ENCODE data around the gene UBASH3B.

The UBASH3B gene

GRCh38 chr11:122784325-122784955, 128.9 kb downstream of the UBASH3B start:
- TF ChIP-seq, protein P1, sequence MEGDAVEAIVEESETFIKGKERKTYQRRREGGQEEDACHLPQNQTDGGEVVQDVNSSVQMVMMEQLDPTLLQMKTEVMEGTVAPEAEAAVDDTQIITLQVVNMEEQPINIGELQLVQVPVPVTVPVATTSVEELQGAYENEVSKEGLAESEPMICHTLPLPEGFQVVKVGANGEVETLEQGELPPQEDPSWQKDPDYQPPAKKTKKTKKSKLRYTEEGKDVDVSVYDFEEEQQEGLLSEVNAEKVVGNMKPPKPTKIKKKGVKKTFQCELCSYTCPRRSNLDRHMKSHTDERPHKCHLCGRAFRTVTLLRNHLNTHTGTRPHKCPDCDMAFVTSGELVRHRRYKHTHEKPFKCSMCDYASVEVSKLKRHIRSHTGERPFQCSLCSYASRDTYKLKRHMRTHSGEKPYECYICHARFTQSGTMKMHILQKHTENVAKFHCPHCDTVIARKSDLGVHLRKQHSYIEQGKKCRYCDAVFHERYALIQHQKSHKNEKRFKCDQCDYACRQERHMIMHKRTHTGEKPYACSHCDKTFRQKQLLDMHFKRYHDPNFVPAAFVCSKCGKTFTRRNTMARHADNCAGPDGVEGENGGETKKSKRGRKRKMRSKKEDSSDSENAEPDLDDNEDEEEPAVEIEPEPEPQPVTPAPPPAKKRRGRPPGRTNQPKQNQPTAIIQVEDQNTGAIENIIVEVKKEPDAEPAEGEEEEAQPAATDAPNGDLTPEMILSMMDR (IDR thresholded peaks at IDR 0.05): no peak
- TF ChIP-seq ZFX (IDR thresholded peaks at IDR 0.05; ENCODE audit: borderline replicate concordance): no peak
- H3K27ac ChIP-seq: no peak overlapping the region

GRCh38 chr11:122785031-122785541, 129.6 kb downstream of the UBASH3B start:
- TF ChIP-seq, protein P1 (IDR thresholded peaks at IDR 0.05): no peak
- no peak for TF ChIP-seq ZFX (IDR thresholded peaks at IDR 0.05; ENCODE audit: borderline replicate concordance)
- no peak overlapping the region for H3K27ac ChIP-seq

DNA sequence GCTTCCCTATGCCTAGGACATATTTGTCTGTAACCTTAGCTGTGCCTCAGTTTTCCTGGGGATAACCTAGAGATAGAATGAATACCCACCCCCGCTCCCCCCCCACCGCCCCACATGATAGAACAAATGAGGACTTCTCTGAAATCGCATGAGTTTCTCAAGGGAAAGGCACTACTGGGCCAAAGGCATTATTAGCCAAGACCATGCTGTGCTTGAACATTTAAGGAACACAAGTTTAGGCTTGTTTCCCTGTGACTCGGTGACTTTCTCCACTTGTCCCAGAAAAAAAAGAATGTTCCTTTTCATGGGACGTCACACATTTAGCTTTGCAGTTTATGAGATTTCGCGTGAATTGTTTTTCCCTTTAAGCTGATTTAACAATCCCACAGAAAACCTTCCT, 131.4 kb downstream of the UBASH3B start:
- H3K27ac ChIP-seq: no peak overlapping the region

GRCh38 chr11:122788781-122789535, 133.4 kb downstream of the UBASH3B start:
- no peak for TF ChIP-seq ZFX (IDR thresholded peaks at IDR 0.05; ENCODE audit: borderline replicate concordance)
- TF ChIP-seq, protein P1 (IDR thresholded peaks at IDR 0.05): no peak
- no peak overlapping the region for H3K27ac ChIP-seq

More for the DNA sequence above, 131.4 kb downstream of the UBASH3B start:
- no peak for TF ChIP-seq ZFX (IDR thresholded peaks at IDR 0.05; ENCODE audit: borderline replicate concordance)
- TF ChIP-seq, protein P1 (IDR thresholded peaks at IDR 0.05): no peak

GRCh38 chr11:122789907-122790306, 134.4 kb downstream of the UBASH3B start:
- H3K27ac ChIP-seq: no peak overlapping the region
- no peak for TF ChIP-seq ZFX (IDR thresholded peaks at IDR 0.05; ENCODE audit: borderline replicate concordance)
- TF ChIP-seq, protein P1 (IDR thresholded peaks at IDR 0.05): no peak

DNA sequence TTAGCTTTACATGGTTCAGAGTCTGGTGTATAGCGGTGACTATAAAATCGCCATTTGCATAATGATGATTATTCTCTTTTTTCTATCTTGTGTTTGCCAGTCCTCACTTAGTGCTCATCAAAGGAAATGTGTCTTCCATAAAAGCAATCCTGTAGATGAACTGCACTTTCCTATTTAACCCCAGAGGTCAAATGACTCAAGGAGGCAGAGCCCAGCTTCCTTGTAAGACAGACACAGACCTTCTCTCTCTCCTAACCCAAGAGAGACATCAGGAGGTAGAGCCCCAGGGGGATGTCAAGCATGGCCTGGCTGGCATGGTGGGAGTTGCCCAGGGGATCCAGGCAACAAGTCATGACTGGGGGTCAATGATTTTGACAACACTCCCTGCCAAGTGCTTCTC, 135.9 kb downstream of the UBASH3B start:
- TF ChIP-seq, protein P1 (IDR thresholded peaks at IDR 0.05): no peak
- TF ChIP-seq ZFX (IDR thresholded peaks at IDR 0.05; ENCODE audit: borderline replicate concordance): no peak

DNA sequence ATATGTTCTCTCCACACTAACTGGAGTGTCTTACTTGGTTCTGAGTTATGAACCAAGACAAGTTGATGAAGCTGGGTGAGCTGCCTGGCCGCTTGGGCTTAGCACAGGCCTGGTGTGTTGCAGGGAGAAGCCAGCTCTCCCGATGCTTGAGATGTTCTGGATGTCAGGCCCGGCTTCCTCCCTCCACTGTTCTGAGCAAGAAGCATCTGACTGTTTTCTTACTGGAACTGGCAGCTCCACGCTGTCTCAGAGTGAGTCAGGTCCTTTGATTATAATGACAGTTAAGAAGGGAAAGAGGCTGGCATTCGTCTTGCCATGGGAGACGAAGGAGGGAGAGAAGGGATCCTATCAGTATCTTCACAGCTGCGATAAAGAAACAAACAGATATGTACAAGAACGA, 136.3 kb downstream of the UBASH3B start:
- no peak overlapping the region for H3K27ac ChIP-seq
- no peak for TF ChIP-seq ZFX (IDR thresholded peaks at IDR 0.05; ENCODE audit: borderline replicate concordance)
- TF ChIP-seq, protein P1 (IDR thresholded peaks at IDR 0.05): no peak

More for the DNA sequence above, 135.9 kb downstream of the UBASH3B start:
- no peak overlapping the region for H3K27ac ChIP-seq
